Transverse colon (tissue), 4 donors: ENCODE results near the gene TRMT44.

ENCODE experiments used
- CTCF ChIP-seq, 5 experiments: fragments of 200-600 bp in 3 of 5; fragments of 450-650 bp in 2 of 5; sonication (generic) in 3 of 5; IDR thresholded peaks; 1 replicate in 2 of 5; 2 replicates in 3 of 5; pipeline ENCODE4 v1.5.1; 2016 to 2017; ENCODE audit warnings: antibody characterized with exemption in 5 of 5, inconsistent platforms in 3 of 5, mild to moderate bottlenecking in 2 of 5, moderate library complexity in 1 of 5
- EP300 ChIP-seq: sonication (generic); formaldehyde crosslinking; IDR thresholded peaks from one replicate; pipeline ENCODE4 v1.6.1; 2017; ENCODE audit warnings: antibody characterized with exemption, low read depth
- POLR2A ChIP-seq: fragments of 450-650 bp; IDR thresholded peaks from one replicate; pipeline ENCODE4 v1.6.1; 2016; ENCODE audit warnings: antibody characterized with exemption, mild to moderate bottlenecking, moderate library complexity
- POLR2AphosphoS5 ChIP-seq, 3 donors: sonication (generic); formaldehyde crosslinking; IDR thresholded peaks; one replicate each; pipeline ENCODE4 v1.6.1; 2016; ENCODE audit warnings: antibody characterized with exemption in 3 of 3

GRCh38 chr4:8412288-8412687 is 28.3 kb upstream of the TRMT44 start:
- TF ChIP-seq CTCF (IDR thresholded peaks at IDR 0.05): no peak
- no peak for TF ChIP-seq POLR2A
- no peak for TF ChIP-seq EP300
- no peak for TF ChIP-seq POLR2AphosphoS5 (IDR thresholded peaks at IDR 0.05)
